Vagina (tissue), 2 donors: Measurements from ENCODE around the gene CBY2.

Source experiments
- POLR2A ChIP-seq, 2 donors: fragments of 450-650 bp; IDR thresholded peaks; one replicate each; pipeline ENCODE4 v1.6.1; 2017; ENCODE audit warnings: antibody characterized with exemption in 2 of 2, mild to moderate bottlenecking in 2 of 2, moderate library complexity in 2 of 2
- POLR2AphosphoS5 ChIP-seq, 2 donors: sonication (generic); formaldehyde crosslinking; IDR thresholded peaks; one replicate each; pipeline ENCODE4 v1.9.0; 2017; ENCODE audit warnings: antibody characterized with exemption in 2 of 2, mild to moderate bottlenecking in 2 of 2, low read depth in 1 of 2; ENCODE audit not compliant: insufficient read depth in 1 of 2
- TF ChIP-seq, protein P1 (sequence below), 3 experiments: fragments of 450-650 bp in 2 of 3; fragments of 200-600 bp in 1 of 3; sonication (generic) in 1 of 3; IDR thresholded peaks; one replicate each; pipeline ENCODE4 v1.5.1; 2017 to 2019; ENCODE audit warnings: antibody characterized with exemption in 3 of 3, mild to moderate bottlenecking in 2 of 3, moderate library complexity in 2 of 3

DNA sequence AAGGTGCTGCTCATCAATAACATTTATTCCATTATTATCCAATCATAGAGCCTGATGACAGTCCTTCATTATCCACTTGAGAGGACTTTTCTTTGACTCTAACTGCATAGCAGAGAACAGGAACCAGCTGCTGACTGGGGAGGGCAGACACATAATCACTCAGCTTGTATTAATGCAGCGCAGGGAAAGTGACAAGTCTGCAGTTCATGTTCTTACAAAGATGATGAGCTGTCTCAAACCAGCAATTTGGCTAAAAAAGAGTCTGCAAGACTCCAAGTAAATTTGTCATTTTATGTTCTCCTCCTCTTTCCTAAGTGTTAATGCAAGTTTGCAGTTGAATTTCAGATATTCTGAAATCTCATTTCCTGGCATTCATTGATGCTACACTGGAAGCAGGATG, 40.0 kb upstream of the CBY2 start:
- TF ChIP-seq, protein P1, sequence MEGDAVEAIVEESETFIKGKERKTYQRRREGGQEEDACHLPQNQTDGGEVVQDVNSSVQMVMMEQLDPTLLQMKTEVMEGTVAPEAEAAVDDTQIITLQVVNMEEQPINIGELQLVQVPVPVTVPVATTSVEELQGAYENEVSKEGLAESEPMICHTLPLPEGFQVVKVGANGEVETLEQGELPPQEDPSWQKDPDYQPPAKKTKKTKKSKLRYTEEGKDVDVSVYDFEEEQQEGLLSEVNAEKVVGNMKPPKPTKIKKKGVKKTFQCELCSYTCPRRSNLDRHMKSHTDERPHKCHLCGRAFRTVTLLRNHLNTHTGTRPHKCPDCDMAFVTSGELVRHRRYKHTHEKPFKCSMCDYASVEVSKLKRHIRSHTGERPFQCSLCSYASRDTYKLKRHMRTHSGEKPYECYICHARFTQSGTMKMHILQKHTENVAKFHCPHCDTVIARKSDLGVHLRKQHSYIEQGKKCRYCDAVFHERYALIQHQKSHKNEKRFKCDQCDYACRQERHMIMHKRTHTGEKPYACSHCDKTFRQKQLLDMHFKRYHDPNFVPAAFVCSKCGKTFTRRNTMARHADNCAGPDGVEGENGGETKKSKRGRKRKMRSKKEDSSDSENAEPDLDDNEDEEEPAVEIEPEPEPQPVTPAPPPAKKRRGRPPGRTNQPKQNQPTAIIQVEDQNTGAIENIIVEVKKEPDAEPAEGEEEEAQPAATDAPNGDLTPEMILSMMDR (IDR thresholded peaks at IDR 0.05): no peak
- TF ChIP-seq POLR2A (IDR thresholded peaks at IDR 0.05) (no peak), POLR2AphosphoS5 (IDR thresholded peaks at IDR 0.05; ENCODE audit: insufficient read depth in 1 of 2, low read depth in 1 of 2) (no peak)
